HepG2 (cell line): ENCODE measurements around the gene CNIH3. TPM values are rescaled to one million over a fixed set of nuclear protein-coding genes. Genes with fewer than 3 reads are reported as not detected.

Source experiments
- ATAC-seq: fragments of 200-7000 bp; cut with Tn5 transposase; 3 replicates; pipeline ENCODE4 v1.9.1; 2020; ENCODE audit warnings: mild to moderate bottlenecking, moderate library complexity
- BruUV-seq: library from RNA; stranded (reverse); fragments of 400-500 nt; replicated peaks from 2 replicates; lab custom pipeline; 2021; lab: Mats Ljungman, UMichigan
- CTCF ChIA-PET: fragments of 300-600 bp; formaldehyde crosslinking; extraction: SDS; loops from one replicate; lab custom pipeline; 2021; ENCODE audit warnings: low total read pairs, inconsistent platforms, low intra/inter-chr PET ratio; lab: Yijun Ruan, JAX
- POLR2A ChIA-PET: fragments of 350-600 bp; sonication (Branson Sonifier 250); formaldehyde crosslinking; loops from one replicate; lab custom pipeline; 2020; ENCODE audit warnings: antibody characterized with exemption, inconsistent platforms; lab: Yijun Ruan, JAX
- DNase-seq: peaks from one replicate; pipeline ENCODE4 v3.0.0-alpha.2; 2015; ENCODE audit warnings: low spot score
- FAIRE-seq: peaks from 3 replicates; lab custom pipeline; 2011; peaks lifted over from hg19 to GRCh38; lab: Jason Lieb, UNC
- H2AFZ ChIP-seq: one replicate; pipeline ENCODE4 v1.6.1; 2011; ENCODE audit warnings: low read length, inconsistent platforms
- H3K27ac ChIP-seq: fragments of 300-600 bp; 3 replicates; pipeline ENCODE4 v1.8.0; 2011; ENCODE audit warnings: mixed run types, mild to moderate bottlenecking, mixed read lengths, low read length, inconsistent platforms; ENCODE audit not compliant: insufficient read depth; ENCODE audit errors: extremely low read length
- H3K27me3 ChIP-seq, 2 experiments: fragments of 200-600 bp in 1 of 2; 2 replicates in 1 of 2; 3 replicates in 1 of 2; pipeline versions ENCODE4 v1.6.0 to v1.8.0; 2011; ENCODE audit warnings: low read length in 2 of 2, mild to moderate bottlenecking in 2 of 2, moderate library complexity in 2 of 2, inconsistent platforms in 1 of 2; ENCODE audit not compliant: insufficient read depth in 2 of 2, control insufficient read depth in 1 of 2
- H3K36me3 ChIP-seq, 2 experiments: fragments of 200-600 bp in 1 of 2; replicated peaks in 1 of 2; 2 replicates in 1 of 2; 3 replicates in 1 of 2; pipeline versions ENCODE4 v1.5.1 to v1.8.0; 2011; ENCODE audit warnings: low read length in 2 of 2, inconsistent platforms in 1 of 2; ENCODE audit not compliant: insufficient read depth in 2 of 2, control insufficient read depth in 1 of 2
- H3K4me1 ChIP-seq: 2 replicates; pipeline ENCODE4 v1.5.1; 2012; ENCODE audit warnings: low read length, inconsistent platforms; ENCODE audit not compliant: insufficient read depth
- H3K4me2 ChIP-seq: 2 replicates; pipeline ENCODE4 v1.6.0; 2011; ENCODE audit warnings: low read depth, low read length, inconsistent platforms
- H3K4me3 ChIP-seq, 3 experiments: fragments of 200-600 bp in 1 of 3; sonication (generic), shearing (Covaris generic) in 1 of 3; replicated peaks in 1 of 3; 2 replicates each; pipeline ENCODE4 v1.5.1; 2011 to 2016; ENCODE audit warnings: low read length in 3 of 3, inconsistent platforms in 2 of 3, low read depth in 2 of 3, mild to moderate bottlenecking in 2 of 3, control low read depth in 1 of 3, mixed read lengths in 1 of 3; ENCODE audit not compliant: insufficient read depth in 1 of 3
- H3K79me2 ChIP-seq: one replicate; pipeline ENCODE4 v1.6.1; 2011; ENCODE audit warnings: low read length, inconsistent platforms; ENCODE audit not compliant: insufficient read depth
- H3K9ac ChIP-seq: 2 replicates; pipeline ENCODE4 v1.6.0; 2011; ENCODE audit warnings: mild to moderate bottlenecking, low read depth, low read length, inconsistent platforms; ENCODE audit not compliant: insufficient read depth
- H3K9me3 ChIP-seq: 2 replicates; pipeline ENCODE4 v1.5.1; 2012; ENCODE audit warnings: mild to moderate bottlenecking, low read length
- H4K20me1 ChIP-seq: 2 replicates; pipeline ENCODE4 v1.6.0; 2011; ENCODE audit warnings: inconsistent platforms, mild to moderate bottlenecking, low read length, moderate library complexity; ENCODE audit not compliant: insufficient read depth
- ATF7 ChIP-seq, 2 experiments: fragments of 450-650 bp in 1 of 2; sonication (generic) in 1 of 2; formaldehyde crosslinking in 1 of 2; IDR thresholded peaks; 2 replicates each; pipeline versions ENCODE4 v1.4.0 to v1.6.1; 2016 to 2020; ENCODE audit warnings: antibody characterized with exemption in 1 of 2, mild to moderate bottlenecking in 1 of 2, missing genetic modification reagents in 1 of 2
- DPF2 ChIP-seq: sonication (generic); formaldehyde crosslinking; IDR thresholded peaks from 2 replicates; pipeline ENCODE4 v1.4.0; 2020; ENCODE audit warnings: mild to moderate bottlenecking, low read depth, missing genetic modification reagents, borderline replicate concordance
- MBD4 ChIP-seq: IDR thresholded peaks from 2 replicates; pipeline ENCODE4 v1.6.1; 2012; ENCODE audit warnings: low read length, inconsistent platforms, borderline replicate concordance
- MEIS2 ChIP-seq: sonication (generic); formaldehyde crosslinking; IDR thresholded peaks from 2 replicates; pipeline ENCODE4 v1.9.0; 2021; ENCODE audit warnings: mild to moderate bottlenecking, missing genetic modification reagents
- NBN ChIP-seq: fragments of 450-650 bp; conservative IDR thresholded peaks from 2 replicates; pipeline ENCODE4 v1.6.1; 2017
- POLR2AphosphoS2 ChIP-seq: IDR thresholded peaks from 2 replicates; pipeline ENCODE4 v1.6.1; 2011; ENCODE audit warnings: low read depth, low read length, improper control_type of control experiment
- THYN1 ChIP-seq: sonication (generic); formaldehyde crosslinking; IDR thresholded peaks from 2 replicates; pipeline ENCODE4 v1.8.1; 2023; ENCODE audit warnings: low read depth, mild to moderate bottlenecking, moderate library complexity, missing genetic modification reagents, borderline replicate concordance
- ZNF768 ChIP-seq: sonication (generic); formaldehyde crosslinking; IDR thresholded peaks from 2 replicates; pipeline ENCODE4 v1.4.0; 2020; ENCODE audit warnings: missing genetic modification reagents
- WGBS: methylation state at CpG from one replicate; pipeline ENCODE4 v1.1.6; 2017; ENCODE audit warnings: low lambda C conversion rate; 5-methylcytosine and 5-hydroxymethylcytosine counted together
- in situ Hi-C: cut with HindIII; loops from 2 replicates; pipeline ENCODE4 v1.10.0; 2017; ENCODE audit warnings: low pct_unique_long_range_greater_than_20kb; ENCODE audit not compliant: extremely low pct_ligation_motif_present
- intact Hi-C: fragments of 100-400 bp; cut with micrococcal nuclease; formaldehyde crosslinking; loops from one replicate; pipeline ENCODE4 v1.10.0; 2022; ENCODE audit not compliant: unreplicated experiment
- polyA plus RNA-seq, 8 experiments: library from polyadenylated mRNA; depleted of rRNA in 3 of 8; stranded (reverse) in 7 of 8; unstranded in 1 of 8; fragments of >200 nt; fragmentation: Illumina TruSeq in 4 of 8; extraction: Trizol in 4 of 8; gene quantifications; 2 replicates each; pipeline versions ENCODE4 v1.2.1 to v1.2.3, GENCODE V29; 2011 to 2016; ENCODE audit warnings: low read depth in 4 of 8, missing spikeins in 1 of 8, mixed read lengths in 1 of 8; ENCODE audit not compliant: insufficient read depth in 1 of 8
- total RNA-seq, 5 experiments: library from RNA; depleted of rRNA; stranded (reverse); fragments of >200 nt; fragmentation: Illumina TruSeq; extraction: Trizol; gene quantifications; 2 replicates each; pipeline ENCODE4 v1.2.3, GENCODE V29; 2016; ENCODE audit warnings: low read depth in 1 of 5

Gene CNIH3
- total and polyA plus RNA-seq, 2 of the 13 experiments (the other 11 are each of a cell fraction or from before 2014, with no cell fraction given): 0.36 to 1.1 TPM

GRCh38 chr1:224687465-224687864, 71.3 kb downstream of the CNIH3 start:
- ChIA-PET POLR2A (no interaction called here), CTCF (no interaction called here)
- Histone ChIP-seq H4K20me1 (no peaks in the 10 kb centered on the region), H3K79me2 (no peaks in the 10 kb centered on the region), H3K27me3 (peaks cover 0 to 7% of the 10 kb centered on the region in 2 experiments; a peak in 2 of 5 replicates), H3K9me3 (no peaks in the 10 kb centered on the region), H3K27ac (no peak overlapping the region), H2AFZ (no peak overlapping the region), H3K36me3 (no peaks in the 10 kb centered on the region), H3K9ac (no peak overlapping the region), H3K4me3 (no peak overlapping the region), H3K4me1 (peaks cover 9% of the 10 kb centered on the region; the same call in 1 of the 2 replicates), H3K4me2 (no peak overlapping the region)
- no peak for ATAC-seq
- WGBS: 19% methylated on average over 4 of the region's 4 CpGs
- no peak for DNase-seq
- intact Hi-C loops: no loop called here
- FAIRE-seq: no peak
- BruUV-seq: no TSS peak
- in situ Hi-C loops: no loop called here
- no peak for TF ChIP-seq POLR2AphosphoS2
- peak; percentile 64 for TF ChIP-seq ATF7 (IDR thresholded peaks at IDR 0.05)
- TF ChIP-seq ATF7 (CRISPR knock-in tag; IDR thresholded peaks at IDR 0.05): no peak
- no peak for TF ChIP-seq THYN1 (CRISPR knock-in tag)

GRCh38 chr1:224689374-224689773, 73.3 kb downstream of the CNIH3 start:
- 42% methylated on average over 9 of the region's 9 CpGs for WGBS
- in situ Hi-C loops: no loop called here
- Histone ChIP-seq H3K4me3 (no peak overlapping the region), H3K9ac (no peak overlapping the region), H4K20me1 (no peaks in the 10 kb centered on the region), H3K9me3 (no peaks in the 10 kb centered on the region), H3K27ac (no peak overlapping the region), H3K36me3 (no peaks in the 10 kb centered on the region), H3K79me2 (no peaks in the 10 kb centered on the region), H3K4me1 (peaks cover 9% of the 10 kb centered on the region; the same call in 1 of the 2 replicates), H3K27me3 (no peaks in the 10 kb centered on the region; a peak in 1 of 5 replicates), H3K4me2 (no peak overlapping the region), H2AFZ (no peak overlapping the region)
- no peak for ATAC-seq
- TF ChIP-seq NBN: no peak
- TF ChIP-seq ZNF768 (CRISPR knock-in tag): no peak
- TF ChIP-seq MEIS2: no peak
- TF ChIP-seq MBD4: no peak
- TF ChIP-seq DPF2 (CRISPR knock-in tag): no peak
- POLR2A ChIA-PET: no interaction called here
- intact Hi-C loops: no loop called here
- FAIRE-seq: no peak
- CTCF ChIA-PET: no interaction called here
- no peak for DNase-seq
- BruUV-seq: no TSS peak
